NB4 (cell line): ENCODE measurements around the gene TNS1.

ENCODE experiments used
- DNase-seq: peaks from one replicate; pipeline ENCODE4 v3.0.0; 2010; ENCODE audit warnings: low read depth
- H3K4me3 ChIP-seq: one replicate; pipeline ENCODE4 v1.5.1; 2011; ENCODE audit warnings: mild to moderate bottlenecking, low read depth, low read length, moderate library complexity
- CTCF ChIP-seq: IDR thresholded peaks from one replicate; pipeline ENCODE4 v1.5.1; 2012; ENCODE audit warnings: low read depth, low read length
- MAX ChIP-seq: IDR thresholded peaks from 2 replicates; pipeline ENCODE4 v1.6.1; 2011; ENCODE audit warnings: low read depth, low read length
- MYC ChIP-seq: IDR thresholded peaks from 2 replicates; pipeline ENCODE4 v1.6.1; 2011; ENCODE audit warnings: low read depth, low read length
- POLR2A ChIP-seq: IDR thresholded peaks from 2 replicates; pipeline ENCODE4 v1.6.1; 2011; ENCODE audit warnings: mild to moderate bottlenecking; ENCODE audit not compliant: insufficient read length; ENCODE audit errors: extremely low read depth

The TNS1 gene

GRCh38 chr2:217895070-217895635 is 107.6 kb downstream of the TNS1 start:
- TF ChIP-seq MAX (no peak), CTCF (no peak), MYC (no peak), POLR2A (no peak)
- H3K4me3 ChIP-seq, result no peak overlapping the region
- no peak for DNase-seq

- TF ChIP-seq POLR2A (no peak), CTCF (no peak), MYC (no peak), MAX (no peak)
- no peak overlapping the region for H3K4me3 ChIP-seq
- DNase-seq, result no peak
Measured at GRCh38 chr2:217893440-217893839, 109.4 kb downstream of the TNS1 start.

GRCh38 chr2:217892560-217892959 is 110.2 kb downstream of the TNS1 start:
- DNase-seq, result no peak
- H3K4me3 ChIP-seq, result no peak overlapping the region
- TF ChIP-seq MAX, result no peak
- no peak for TF ChIP-seq MYC

- peak; percentile 36 for DNase-seq
- no peak for TF ChIP-seq CTCF
- no peak for TF ChIP-seq MYC
- no peak for TF ChIP-seq MAX
- no peak for TF ChIP-seq POLR2A
- no peak overlapping the region for H3K4me3 ChIP-seq
Measured at GRCh38 chr2:217890445-217890844, 112.3 kb downstream of the TNS1 start.

- DNase-seq, result no peak
- H3K4me3 ChIP-seq, result no peak overlapping the region
- no peak for TF ChIP-seq CTCF
- TF ChIP-seq MYC, result no peak
- no peak for TF ChIP-seq POLR2A
- no peak for TF ChIP-seq MAX
Measured at GRCh38 chr2:217889656-217890055, 113.1 kb downstream of the TNS1 start.

GRCh38 chr2:217887841-217888701 is 114.7 kb downstream of the TNS1 start:
- H3K4me3 ChIP-seq, result no peak overlapping the region
- no peak for DNase-seq
- TF ChIP-seq CTCF, result no peak
- no peak for TF ChIP-seq POLR2A
- TF ChIP-seq MAX, result no peak
- no peak for TF ChIP-seq MYC
